Neural progenitor cell (in vitro differentiated cells): ENCODE results near the gene ATXN1. TPM values are rescaled to one million over a fixed set of nuclear protein-coding genes. Genes with fewer than 3 reads are reported as not detected.

Experiments
- DNase-seq: peaks from one replicate; pipeline ENCODE4 v3.0.0-alpha.2; 2016; ENCODE audit warnings: low spot score
- H2AFZ ChIP-seq: fragments of 200-600 bp; sonication (generic); replicated peaks from 2 replicates; pipeline ENCODE4 v1.6.1; 2016; ENCODE audit warnings: antibody characterized with exemption
- H3F3A ChIP-seq: fragments of 200-600 bp; sonication (generic); 2 replicates; pipeline ENCODE4 v1.6.1; 2016; ENCODE audit warnings: antibody characterized with exemption, low read depth
- H3K27ac ChIP-seq: fragments of 200-600 bp; sonication (generic); 2 replicates; pipeline ENCODE4 v1.5.1; 2016; ENCODE audit warnings: mild to moderate bottlenecking
- H3K27me3 ChIP-seq: fragments of 200-600 bp; sonication (generic); 2 replicates; pipeline ENCODE4 v1.6.1; 2016; ENCODE audit warnings: mild to moderate bottlenecking, moderate library complexity
- H3K36me3 ChIP-seq: fragments of 200-600 bp; sonication (generic); 2 replicates; pipeline ENCODE4 v1.5.1; 2016
- H3K4me1 ChIP-seq: fragments of 200-600 bp; sonication (generic); 2 replicates; pipeline ENCODE4 v1.6.1; 2016; ENCODE audit warnings: mixed run types
- H3K4me2 ChIP-seq: fragments of 200-600 bp; sonication (generic); 2 replicates; pipeline ENCODE4 v1.6.1; 2016
- H3K4me3 ChIP-seq: fragments of 200-600 bp; sonication (generic); 2 replicates; pipeline ENCODE4 v1.5.1; 2016
- H3K79me2 ChIP-seq: fragments of 200-600 bp; sonication (generic); 2 replicates; pipeline ENCODE4 v1.6.1; 2016; ENCODE audit warnings: low read depth
- H3K9ac ChIP-seq: fragments of 200-600 bp; sonication (generic); 2 replicates; pipeline ENCODE4 v1.6.1; 2016
- H3K9me3 ChIP-seq: fragments of 200-600 bp; sonication (generic); 2 replicates; pipeline ENCODE4 v1.5.1; 2016; ENCODE audit warnings: low read depth
- H4K20me1 ChIP-seq: fragments of 200-600 bp; sonication (generic); 2 replicates; pipeline ENCODE4 v1.6.1; 2016; ENCODE audit warnings: low read depth
- H3K27ac Mint-ChIP-seq: 3 replicates; pipeline ENCODE4 v1.8.0; 2021; ENCODE audit warnings: mixed read lengths
- H3K27me3 Mint-ChIP-seq: 2 replicates; pipeline ENCODE4 v1.8.0; 2022; ENCODE audit warnings: low read depth, mild to moderate bottlenecking, inconsistent platforms, moderate library complexity, mixed read lengths; ENCODE audit not compliant: insufficient read depth
- H3K36me3 Mint-ChIP-seq: 3 replicates; pipeline ENCODE4 v1.8.0; 2021; ENCODE audit warnings: mixed read lengths
- H3K4me1 Mint-ChIP-seq: 3 replicates; pipeline ENCODE4 v1.8.0; 2021; ENCODE audit warnings: mixed read lengths
- H3K4me3 Mint-ChIP-seq: 3 replicates; pipeline ENCODE4 v1.8.0; 2021; ENCODE audit warnings: mild to moderate bottlenecking, moderate library complexity, mixed read lengths
- H3K9me3 Mint-ChIP-seq: 3 replicates; pipeline ENCODE4 v1.8.0; 2020; ENCODE audit warnings: mixed read lengths
- EZH2 ChIP-seq: fragments of 200-600 bp; sonication (generic); IDR thresholded peaks from 2 replicates; pipeline ENCODE4 v1.6.1; 2017; ENCODE audit warnings: antibody characterized with exemption, mild to moderate bottlenecking, moderate library complexity
- EZH2phosphoT487 ChIP-seq: fragments of 200-600 bp; sonication (generic); IDR thresholded peaks from 2 replicates; pipeline ENCODE4 v1.6.1; 2017; ENCODE audit warnings: antibody characterized with exemption
- total RNA-seq: library from RNA; depleted of rRNA; stranded (reverse); fragments of >200 nt; gene quantifications from 2 replicates; pipeline ENCODE4 v1.2.3, GENCODE V29; 2015; ENCODE audit warnings: low replicate concordance
- TF ChIP-seq, protein P1 (sequence below): fragments of 200-600 bp; sonication (generic); IDR thresholded peaks from 2 replicates; pipeline ENCODE4 v1.5.1; 2017; ENCODE audit warnings: antibody characterized with exemption, mild to moderate bottlenecking

The ATXN1 gene
- total RNA-seq, 1 donor from 2014 or later, result 3.6 TPM

DNA sequence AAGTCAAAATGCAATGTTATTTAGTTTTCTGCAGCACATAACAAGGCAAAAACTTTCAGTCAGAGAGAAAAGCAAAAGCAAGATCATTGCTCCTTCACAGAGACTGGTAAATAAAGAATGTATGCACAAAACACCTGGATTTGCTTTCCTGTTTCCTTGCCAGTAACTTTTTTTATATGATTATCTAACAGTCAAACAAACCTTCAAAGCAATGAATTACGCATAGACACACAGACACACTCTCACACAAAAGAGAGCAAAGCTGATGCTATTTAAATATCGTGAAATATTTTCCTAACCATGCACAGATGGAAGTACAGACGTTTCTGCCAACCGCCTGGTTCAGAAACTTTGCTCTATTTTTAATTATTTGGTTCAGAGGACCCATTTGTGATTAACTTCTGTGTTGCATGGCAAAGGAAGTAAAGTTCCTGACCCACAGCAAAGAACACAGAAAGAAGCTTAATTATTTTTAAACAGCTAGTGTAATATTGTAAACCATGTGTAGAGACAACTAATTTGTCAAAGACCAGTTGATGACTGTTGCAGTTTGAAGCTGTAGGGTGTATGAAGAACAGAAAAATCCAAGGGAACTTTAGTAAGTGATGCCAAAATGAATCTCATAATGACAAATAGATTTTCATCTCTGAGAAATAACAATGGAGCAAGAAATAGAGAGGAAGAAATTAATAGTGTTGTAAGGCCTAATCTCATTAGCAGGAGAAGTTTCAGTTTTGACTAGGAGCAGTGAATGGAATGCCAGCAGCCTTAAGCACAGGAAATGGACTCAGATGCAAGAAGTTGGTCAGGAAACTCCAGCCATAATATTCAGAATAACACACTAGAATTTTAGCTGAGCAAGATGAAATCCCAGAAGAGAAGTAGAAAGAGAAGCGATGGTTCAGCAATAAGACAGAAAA lies 24.1 kb downstream of the ATXN1 start:
- Mint-ChIP-seq H3K4me1 (peaks cover 18% of the 10 kb centered on the region), H3K27me3 (no peaks in the 10 kb centered on the region), H3K36me3 (no peaks in the 10 kb centered on the region), H3K4me3 (no peak overlapping the region), H3K27ac (no peak overlapping the region), H3K9me3 (no peaks in the 10 kb centered on the region)
- TF ChIP-seq EZH2 (no peak), EZH2phosphoT487 (no peak)
- TF ChIP-seq, protein P1, sequence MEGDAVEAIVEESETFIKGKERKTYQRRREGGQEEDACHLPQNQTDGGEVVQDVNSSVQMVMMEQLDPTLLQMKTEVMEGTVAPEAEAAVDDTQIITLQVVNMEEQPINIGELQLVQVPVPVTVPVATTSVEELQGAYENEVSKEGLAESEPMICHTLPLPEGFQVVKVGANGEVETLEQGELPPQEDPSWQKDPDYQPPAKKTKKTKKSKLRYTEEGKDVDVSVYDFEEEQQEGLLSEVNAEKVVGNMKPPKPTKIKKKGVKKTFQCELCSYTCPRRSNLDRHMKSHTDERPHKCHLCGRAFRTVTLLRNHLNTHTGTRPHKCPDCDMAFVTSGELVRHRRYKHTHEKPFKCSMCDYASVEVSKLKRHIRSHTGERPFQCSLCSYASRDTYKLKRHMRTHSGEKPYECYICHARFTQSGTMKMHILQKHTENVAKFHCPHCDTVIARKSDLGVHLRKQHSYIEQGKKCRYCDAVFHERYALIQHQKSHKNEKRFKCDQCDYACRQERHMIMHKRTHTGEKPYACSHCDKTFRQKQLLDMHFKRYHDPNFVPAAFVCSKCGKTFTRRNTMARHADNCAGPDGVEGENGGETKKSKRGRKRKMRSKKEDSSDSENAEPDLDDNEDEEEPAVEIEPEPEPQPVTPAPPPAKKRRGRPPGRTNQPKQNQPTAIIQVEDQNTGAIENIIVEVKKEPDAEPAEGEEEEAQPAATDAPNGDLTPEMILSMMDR, result no peak
- Histone ChIP-seq H3K4me3 (no peak overlapping the region), H3K4me2 (no peak overlapping the region), H3K9me3 (no peaks in the 10 kb centered on the region), H2AFZ (no peak overlapping the region), H3K36me3 (no peaks in the 10 kb centered on the region), H3K27ac (no peak overlapping the region), H3K79me2 (no peaks in the 10 kb centered on the region), H3K27me3 (no peaks in the 10 kb centered on the region), H4K20me1 (no peaks in the 10 kb centered on the region), H3F3A (no peaks in the 10 kb centered on the region), H3K4me1 (peaks cover 19% of the 10 kb centered on the region), H3K9ac (no peak overlapping the region)
- DNase-seq, result no peak

DNA sequence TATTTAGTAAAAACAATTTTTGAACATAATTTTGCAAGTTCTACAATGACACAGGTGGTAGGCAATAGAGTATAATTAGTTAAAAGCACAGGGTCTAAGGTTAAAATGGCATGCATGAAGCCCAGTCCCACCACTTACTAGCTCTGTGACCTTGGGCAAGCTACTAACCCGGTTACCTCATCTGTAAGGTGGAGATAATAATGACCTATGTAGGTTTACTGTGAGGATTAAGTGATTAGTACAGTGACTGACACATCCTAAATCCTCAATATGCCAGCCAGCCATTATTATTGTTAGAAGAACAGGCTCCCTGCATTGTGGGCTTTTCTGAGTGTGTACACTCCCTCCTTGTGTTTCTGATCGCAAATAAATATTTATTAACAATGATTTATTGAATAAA lies 26.2 kb downstream of the ATXN1 start:
- H3K27me3 ChIP-seq, result no peaks in the 10 kb centered on the region
- H3K79me2 ChIP-seq, result no peaks in the 10 kb centered on the region
- Mint-ChIP-seq H3K27me3 (no peaks in the 10 kb centered on the region), H3K36me3 (no peaks in the 10 kb centered on the region), H3K4me3 (no peak overlapping the region), H3K9me3 (no peaks in the 10 kb centered on the region), H3K4me1 (peaks cover 28% of the 10 kb centered on the region), H3K27ac (no peak overlapping the region)
- no peak overlapping the region for H2AFZ ChIP-seq
- no peaks in the 10 kb centered on the region for H3K9me3 ChIP-seq
- no peaks in the 10 kb centered on the region for H3F3A ChIP-seq
- H3K36me3 ChIP-seq, result no peaks in the 10 kb centered on the region
- H4K20me1 ChIP-seq, result no peaks in the 10 kb centered on the region
- TF ChIP-seq EZH2 (no peak), EZH2phosphoT487 (no peak)
- TF ChIP-seq, protein P1, result no peak
- no peak overlapping the region for H3K4me2 ChIP-seq
- H3K27ac ChIP-seq, result no peak overlapping the region
- peaks cover 19% of the 10 kb centered on the region for H3K4me1 ChIP-seq
- no peak overlapping the region for H3K4me3 ChIP-seq
- no peak overlapping the region for H3K9ac ChIP-seq
- no peak for DNase-seq

DNA sequence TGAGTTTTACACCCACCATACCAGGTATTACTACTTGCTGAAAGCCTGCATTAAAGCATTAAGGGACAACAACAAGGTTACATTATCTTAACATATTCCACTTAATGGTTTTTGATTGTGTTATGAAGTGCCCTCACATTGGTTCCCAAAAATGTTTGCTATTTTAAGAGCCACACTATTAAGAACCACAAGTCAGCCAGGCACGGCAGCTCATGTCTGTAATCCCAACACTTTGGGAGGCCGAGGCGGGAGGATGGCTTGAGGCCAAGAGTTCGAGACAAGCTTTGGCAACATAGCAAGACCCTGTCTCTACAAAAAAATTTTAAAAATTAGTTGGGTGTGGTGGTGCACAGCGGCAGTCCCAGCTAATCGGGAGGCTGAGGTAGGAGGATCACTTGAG lies 28.2 kb downstream of the ATXN1 start:
- Histone ChIP-seq H3K79me2 (no peaks in the 10 kb centered on the region), H3K9me3 (no peaks in the 10 kb centered on the region), H3K4me1 (peaks cover 19% of the 10 kb centered on the region), H3K4me2 (no peak overlapping the region), H3K27ac (no peak overlapping the region), H3K9ac (no peak overlapping the region), H3K4me3 (no peak overlapping the region), H3K27me3 (no peaks in the 10 kb centered on the region), H3F3A (no peaks in the 10 kb centered on the region), H3K36me3 (no peaks in the 10 kb centered on the region), H4K20me1 (no peaks in the 10 kb centered on the region), H2AFZ (no peak overlapping the region)
- H3K27me3 Mint-ChIP-seq, result no peaks in the 10 kb centered on the region
- peaks cover 46% of the 10 kb centered on the region for H3K4me1 Mint-ChIP-seq
- no peak for DNase-seq
- H3K4me3 Mint-ChIP-seq, result no peak overlapping the region
- TF ChIP-seq, protein P1, result no peak
- no peaks in the 10 kb centered on the region for H3K9me3 Mint-ChIP-seq
- H3K27ac Mint-ChIP-seq, result no peak overlapping the region
- no peaks in the 10 kb centered on the region for H3K36me3 Mint-ChIP-seq
